ENCODE data around the gene MAPK8.

GRCh38 chr10:48450741-48451466 lies 144.4 kb downstream of the MAPK8 start:
- TF ChIP-seq POLR2A (IDR thresholded peaks at IDR 0.05; ENCODE audit: low read depth, low read length) = no peak
- TF ChIP-seq TAF1 (IDR thresholded peaks at IDR 0.05; ENCODE audit: borderline replicate concordance, low read depth, low read length) = no peak
